Body of pancreas (tissue), 4 donors: Measurements from ENCODE around the gene LILRB4. TPM values are rescaled to one million over a fixed set of nuclear protein-coding genes. Genes with fewer than 3 reads are reported as not detected.
A peak's percentile ranks its signal among the peaks of the same experiment; 100 is the strongest.
"Not testable (repeated sequence)": the region's sequence is repeated elsewhere in the genome, so short reads cannot be mapped to it uniquely, and the experiment has no call there.

Source experiments
- ATAC-seq: fragments of 150-250 bp; one replicate; pipeline ENCODE4 v1.9.1; 2016
- DNase-seq, 4 donors: peaks; one replicate each; pipeline ENCODE4 v3.0.0-alpha.2; 2019
- H3K27ac ChIP-seq, 4 donors: fragments of 200-600 bp; sonication (generic); 1 replicate in 3 of 4; 2 replicates in 1 of 4; pipeline versions ENCODE4 v1.5.1 to v1.6.1; 2016 to 2019; ENCODE audit warnings: mild to moderate bottlenecking in 1 of 4, mixed read lengths in 1 of 4, moderate library complexity in 1 of 4
- H3K27me3 ChIP-seq, 2 donors: fragments of 200-600 bp; sonication (generic); one replicate each; pipeline ENCODE4 v1.6.0; 2016; ENCODE audit warnings: mild to moderate bottlenecking in 1 of 2
- H3K36me3 ChIP-seq, 2 donors: fragments of 200-600 bp; sonication (generic); replicated peaks in 1 of 2; 2 replicates each; pipeline ENCODE4 v1.5.1; 2016; ENCODE audit warnings: low read depth in 2 of 2; ENCODE audit not compliant: insufficient read depth in 1 of 2
- H3K4me1 ChIP-seq: fragments of 200-600 bp; sonication (generic); one replicate; pipeline ENCODE4 v1.6.0; 2016
- H3K4me3 ChIP-seq, 2 donors: fragments of 200-600 bp; sonication (generic); 1 replicate in 1 of 2; 2 replicates in 1 of 2; pipeline ENCODE4 v1.5.1; 2016 to 2019
- H3K9me3 ChIP-seq, 3 donors: fragments of 200-600 bp; sonication (generic); 1 replicate in 2 of 3; 2 replicates in 1 of 3; pipeline ENCODE4 v1.5.1; 2016
- CTCF ChIP-seq, 7 experiments: fragments of 450-650 bp in 4 of 7; fragments of 200-600 bp in 3 of 7; sonication (generic) in 3 of 7; IDR thresholded peaks; one replicate each; pipeline ENCODE4 v1.5.1; 2016 to 2019; ENCODE audit warnings: antibody characterized with exemption in 7 of 7
- POLR2A ChIP-seq, 3 donors: fragments of 450-650 bp; IDR thresholded peaks; one replicate each; pipeline ENCODE4 v1.6.1; 2016; ENCODE audit warnings: antibody characterized with exemption in 3 of 3, mild to moderate bottlenecking in 2 of 3
- WGBS, 2 donors: methylation state at CpG; one replicate each; pipeline ENCODE4 v1.1.5; 2017; 5-methylcytosine and 5-hydroxymethylcytosine counted together
- intact Hi-C: fragments of 100-400 bp; cut with DNase I; formaldehyde crosslinking; loops from one replicate; pipeline ENCODE4 v1.15.1; 2023
- total RNA-seq, 2 donors: library from RNA; depleted of rRNA; stranded (reverse); fragments of >200 nt; gene quantifications; one replicate each; pipeline ENCODE4 v1.1.0, GENCODE V29; 2016

LILRB4 gene
- total RNA-seq, 2 donors from 2014 or later = 0.99 to 1.0 TPM

- H3K4me1 ChIP-seq, H3K36me3 ChIP-seq, H3K4me3 ChIP-seq, intact Hi-C loops, H3K27me3 ChIP-seq, ATAC-seq, H3K27ac ChIP-seq, H3K9me3 ChIP-seq, DNase-seq: not testable (repeated sequence)
- 34 to 70% methylated on average over 6 to 8 of the region's 16 CpGs for WGBS, 2 donors
These were observed 30.3 kb upstream of the LILRB4 start for GRCh38 chr19:54632517-54632916.

DNA sequence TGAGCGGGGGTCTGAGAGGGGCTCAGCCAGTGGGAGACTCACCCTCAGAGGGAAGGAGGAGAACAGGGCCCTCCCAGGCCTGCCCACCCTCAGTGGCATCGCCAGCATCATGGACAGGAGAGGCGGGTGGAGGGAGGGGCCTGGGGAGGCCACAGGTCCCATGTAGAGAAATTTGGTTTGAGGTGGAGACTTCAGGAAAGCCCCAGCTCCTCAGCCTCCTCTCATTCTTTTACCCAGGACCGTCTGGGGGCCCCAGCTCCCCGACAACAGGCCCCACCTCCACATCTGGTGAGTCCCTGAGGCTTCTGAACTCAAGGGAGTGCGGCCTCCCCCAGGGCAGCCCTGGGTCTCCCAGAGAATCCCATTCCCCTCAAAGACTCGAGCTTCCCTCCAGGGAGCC, 29.4 kb upstream of the LILRB4 start:
- no peak overlapping the region for H3K4me3 ChIP-seq
- DNase-seq (no peak), ATAC-seq (no peak)
- H3K4me1 ChIP-seq = no peaks in the 10 kb centered on the region
- WGBS, 2 donors = 46 to 47% methylated on average over 5 to 6 of the region's 7 CpGs
- H3K36me3 ChIP-seq = no peaks in the 10 kb centered on the region
- no peaks in the 10 kb centered on the region for H3K27me3 ChIP-seq
- H3K9me3 ChIP-seq = no peaks in the 10 kb centered on the region
- intact Hi-C loops = no loop called here
- no peak overlapping the region for H3K27ac ChIP-seq
- TF ChIP-seq CTCF (IDR thresholded peaks at IDR 0.05) (no peak), POLR2A (IDR thresholded peaks at IDR 0.05) (no peak)

DNA sequence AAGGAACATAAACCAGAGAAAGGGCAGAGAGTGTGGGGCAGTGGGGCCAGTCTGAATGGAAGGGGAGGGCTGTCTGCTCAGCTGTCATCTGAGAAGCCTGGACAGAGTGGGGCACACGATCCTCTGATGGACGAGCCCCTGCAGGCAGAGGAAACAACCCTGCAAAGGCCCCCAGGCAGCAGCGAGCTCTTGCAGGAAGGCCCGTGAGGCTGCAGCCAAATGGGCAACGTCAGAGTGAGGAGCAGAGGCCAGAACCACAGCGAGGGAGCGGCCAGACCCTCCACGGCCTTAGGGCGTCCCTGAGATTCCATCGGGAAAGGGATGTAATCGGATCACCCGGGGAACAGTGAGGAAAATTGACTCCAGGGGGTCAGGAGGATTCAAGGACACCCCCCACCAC, 26.7 kb upstream of the LILRB4 start:
- DNase-seq, intact Hi-C loops, ATAC-seq, H3K9me3 ChIP-seq, H3K4me1 ChIP-seq, H3K36me3 ChIP-seq, H3K27ac ChIP-seq, H3K27me3 ChIP-seq, H3K4me3 ChIP-seq: not testable (repeated sequence)
- WGBS, 2 donors = 14 to 18% methylated on average over 12 of the region's 12 CpGs

DNA sequence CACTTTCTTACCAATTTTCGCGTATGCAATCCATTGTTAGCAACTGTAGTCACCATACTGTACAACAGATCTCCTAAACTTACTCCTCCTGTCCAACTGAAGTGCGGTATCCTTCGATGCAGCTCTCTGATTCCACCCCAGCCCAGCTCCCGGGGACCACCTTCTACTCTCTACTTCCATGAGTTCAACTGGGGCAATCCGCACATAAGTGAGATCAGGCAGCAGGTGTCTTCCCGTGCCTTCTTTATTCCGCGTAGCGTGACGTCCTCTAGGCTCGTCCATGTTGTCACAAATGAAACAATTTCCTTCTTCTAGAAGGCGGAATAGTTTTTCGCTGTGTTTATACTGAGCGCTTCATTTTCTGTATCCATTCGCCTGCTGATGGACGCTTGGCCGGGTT, 24.1 kb upstream of the LILRB4 start:
- Histone ChIP-seq H3K27me3 (peaks cover 0 to 6% of the 10 kb centered on the region in 2 donors), H3K4me3 (no peak overlapping the region), H3K27ac (no peak overlapping the region), H3K9me3 (no peaks in the 10 kb centered on the region), H3K4me1 (no peaks in the 10 kb centered on the region), H3K36me3 (no peaks in the 10 kb centered on the region)
- DNase-seq (no peak), ATAC-seq (no peak)
- intact Hi-C loops = no loop called here
- TF ChIP-seq CTCF (IDR thresholded peaks at IDR 0.05) (no peak), POLR2A (IDR thresholded peaks at IDR 0.05) (no peak)
- 75 to 78% methylated on average over 18 of the region's 18 CpGs for WGBS, 2 donors

DNA sequence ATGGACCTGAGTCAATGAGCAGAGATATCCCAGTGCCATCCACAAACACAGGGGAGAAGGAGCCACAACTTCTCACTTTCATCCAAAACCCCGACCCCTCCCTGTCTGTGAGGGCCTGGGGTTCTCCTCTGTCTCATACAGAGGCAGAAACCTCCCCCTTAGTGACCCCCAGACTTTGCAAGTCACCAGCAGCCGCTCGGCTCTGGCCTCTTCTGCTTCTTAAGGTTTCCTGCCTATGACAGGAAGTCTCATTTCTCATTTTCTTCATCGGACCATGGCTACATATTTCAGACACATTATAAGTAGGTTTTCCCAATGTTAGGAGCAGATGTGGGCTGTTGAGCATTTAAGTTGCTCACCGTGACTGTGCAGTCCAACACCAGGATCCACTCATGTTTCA, 19.8 kb upstream of the LILRB4 start:
- H3K9me3 ChIP-seq, H3K27me3 ChIP-seq, intact Hi-C loops, H3K4me3 ChIP-seq, H3K36me3 ChIP-seq, ATAC-seq, H3K4me1 ChIP-seq: not testable (repeated sequence)
- peak in 1 of 4 donors; percentile 29 for DNase-seq
- peak overlapping the region in 1 of 4 donors; percentile 32 for H3K27ac ChIP-seq
- 43 to 64% methylated on average over 5 of the region's 5 CpGs for WGBS, 2 donors

DNA sequence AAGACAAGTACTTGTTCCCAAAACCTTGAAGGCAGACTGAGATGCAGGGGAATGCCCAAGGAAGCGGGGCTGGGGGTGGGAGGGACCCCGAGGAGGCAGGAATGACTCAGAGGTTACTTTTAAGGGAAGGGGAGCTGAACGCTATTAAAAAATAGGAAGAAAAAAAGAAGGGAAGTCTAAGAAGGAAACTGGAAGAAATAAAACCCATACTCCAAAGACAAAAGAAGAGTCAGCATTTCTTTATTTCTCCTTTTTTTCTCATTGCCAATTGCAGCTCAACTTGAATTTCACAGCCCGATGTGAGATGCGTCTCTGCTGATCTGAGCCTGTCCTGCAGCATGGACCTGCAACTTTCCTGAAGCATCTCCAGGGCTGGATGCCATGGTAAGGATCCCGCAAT, 19.2 kb upstream of the LILRB4 start:
- H3K36me3 ChIP-seq, intact Hi-C loops, H3K27me3 ChIP-seq, ATAC-seq, H3K9me3 ChIP-seq, H3K4me3 ChIP-seq, H3K4me1 ChIP-seq: not testable (repeated sequence)
- DNase-seq = peak in 1 of 4 donors; percentile 16
- peak overlapping the region in 1 of 4 donors; percentile 32 for H3K27ac ChIP-seq
- 53 to 69% methylated on average over 6 of the region's 6 CpGs for WGBS, 2 donors

DNA sequence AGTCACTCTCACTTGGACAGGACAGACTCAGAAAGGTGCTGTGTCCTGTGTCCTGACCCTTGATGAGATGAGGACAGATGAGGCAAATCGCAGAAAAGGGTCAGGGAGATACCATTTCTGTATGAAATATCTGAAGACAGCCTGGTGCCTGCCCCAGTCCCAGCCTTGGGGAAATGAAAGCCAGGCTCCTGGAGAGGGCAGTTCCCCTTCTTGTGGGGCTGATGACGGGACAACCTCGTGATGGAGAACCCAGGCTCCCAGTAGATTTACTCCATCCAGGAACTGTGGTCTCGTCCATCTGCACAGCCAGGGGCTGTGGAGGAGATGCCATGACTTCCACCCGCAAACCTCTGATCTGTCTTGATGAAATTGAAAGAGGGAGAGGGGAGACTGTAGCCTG, 18.7 kb upstream of the LILRB4 start:
- no peak for ATAC-seq
- no peaks in the 10 kb centered on the region for H3K9me3 ChIP-seq
- DNase-seq = peak in 1 of 4 donors; percentile 62
- H3K4me3 ChIP-seq = no peak overlapping the region
- H3K4me1 ChIP-seq = no peaks in the 10 kb centered on the region
- intact Hi-C loops = no loop called here
- H3K27me3 ChIP-seq = peaks cover 0 to 2% of the 10 kb centered on the region in 2 donors
- 39 to 57% methylated on average over 5 of the region's 5 CpGs for WGBS, 2 donors
- no peaks in the 10 kb centered on the region for H3K36me3 ChIP-seq
- TF ChIP-seq CTCF (IDR thresholded peaks at IDR 0.05) = no peak
- peak in 1 of 3 donors; percentile 22 for TF ChIP-seq POLR2A (IDR thresholded peaks at IDR 0.05)
- no peak overlapping the region for H3K27ac ChIP-seq
